Activated CD8-positive, alpha-beta memory T cell treated with anti-CD3 and anti-CD28 coated beads, Interleukin-2, amount 10 ng/mL, durations not matched to agents 7 days and 5 days (primary cell): ENCODE measurements around the gene MLLT6. TPM values are rescaled to one million over a fixed set of nuclear protein-coding genes. Genes with fewer than 3 reads are reported as not detected.
"Not testable (repeated sequence)": the region's sequence is repeated elsewhere in the genome, so short reads cannot be mapped to it uniquely, and the experiment has no call there.

Experiments
- ATAC-seq: fragments of 150-1000 bp; cut with Tn5 transposase; one replicate; pipeline ENCODE4 v1.10.0; 2021; ENCODE audit warnings: moderate library complexity
- CTCF ChIA-PET: fragments of 350-600 bp; sonication (Branson Sonifier 250); formaldehyde crosslinking; loops from one replicate; lab custom pipeline; 2021; ENCODE audit warnings: antibody characterized with exemption; lab: Charles Lee
- DNase-seq: peaks from one replicate; pipeline ENCODE4 v3.0.0-alpha.2; 2020
- H3K27ac Mint-ChIP-seq: one replicate; pipeline ENCODE4 v1.8.0; 2021; ENCODE audit warnings: mild to moderate bottlenecking, mixed read lengths
- H3K27me3 Mint-ChIP-seq: one replicate; pipeline ENCODE4 v1.8.0; 2021; ENCODE audit warnings: mixed read lengths
- H3K36me3 Mint-ChIP-seq: one replicate; pipeline ENCODE4 v1.8.0; 2021; ENCODE audit warnings: mild to moderate bottlenecking, mixed read lengths
- H3K4me1 Mint-ChIP-seq: one replicate; pipeline ENCODE4 v1.8.0; 2021; ENCODE audit warnings: mixed read lengths
- H3K4me3 Mint-ChIP-seq: one replicate; pipeline ENCODE4 v1.8.0; 2021; ENCODE audit warnings: mild to moderate bottlenecking, moderate library complexity, mixed read lengths
- H3K9me3 Mint-ChIP-seq: one replicate; pipeline ENCODE4 v1.8.0; 2022; ENCODE audit warnings: low read depth, mixed read lengths
- total RNA-seq, 2 experiments: library from RNA; stranded (reverse); gene quantifications; one replicate each; pipeline ENCODE4 v1.2.3, GENCODE V29; 2021

Gene MLLT6
- total RNA-seq, 2 experiments from 2014 or later: 223 to 247 TPM

DNA sequence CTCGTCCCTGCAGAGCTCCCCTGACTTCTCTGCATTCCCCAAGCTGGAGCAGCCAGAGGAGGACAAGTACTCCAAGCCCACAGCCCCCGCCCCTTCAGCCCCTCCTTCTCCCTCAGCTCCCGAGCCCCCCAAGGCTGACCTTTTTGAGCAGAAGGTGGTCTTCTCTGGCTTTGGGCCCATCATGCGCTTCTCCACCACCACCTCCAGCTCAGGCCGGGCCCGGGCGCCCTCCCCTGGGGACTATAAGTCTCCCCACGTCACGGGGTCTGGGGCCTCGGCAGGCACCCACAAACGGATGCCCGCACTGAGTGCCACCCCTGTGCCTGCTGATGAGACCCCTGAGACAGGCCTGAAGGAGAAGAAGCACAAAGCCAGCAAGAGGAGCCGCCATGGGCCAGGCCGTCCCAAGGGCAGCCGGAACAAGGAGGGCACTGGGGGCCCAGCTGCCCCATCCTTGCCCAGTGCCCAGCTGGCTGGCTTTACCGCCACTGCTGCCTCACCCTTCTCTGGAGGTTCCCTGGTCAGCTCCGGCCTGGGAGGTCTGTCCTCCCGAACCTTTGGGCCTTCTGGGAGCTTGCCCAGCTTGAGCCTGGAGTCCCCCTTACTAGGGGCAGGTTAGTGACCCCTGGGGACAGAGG, 11.4 kb downstream of the MLLT6 start:
- Mint-ChIP-seq H3K9me3 (no peaks in the 10 kb centered on the region), H3K27me3 (no peaks in the 10 kb centered on the region), H3K27ac (no peak overlapping the region), H3K4me3 (no peak overlapping the region), H3K36me3 (peaks cover 45% of the 10 kb centered on the region), H3K4me1 (peaks cover 24% of the 10 kb centered on the region)
- no peak for ATAC-seq
- no peak for DNase-seq
- CTCF ChIA-PET: interaction anchor here (0.7 to 4.0 kb wide), 3 partner anchors 10 to 157 kb away, joined by 3 to 17 read pairs (median 3); no protein-coding TSS in a partner anchor

DNA sequence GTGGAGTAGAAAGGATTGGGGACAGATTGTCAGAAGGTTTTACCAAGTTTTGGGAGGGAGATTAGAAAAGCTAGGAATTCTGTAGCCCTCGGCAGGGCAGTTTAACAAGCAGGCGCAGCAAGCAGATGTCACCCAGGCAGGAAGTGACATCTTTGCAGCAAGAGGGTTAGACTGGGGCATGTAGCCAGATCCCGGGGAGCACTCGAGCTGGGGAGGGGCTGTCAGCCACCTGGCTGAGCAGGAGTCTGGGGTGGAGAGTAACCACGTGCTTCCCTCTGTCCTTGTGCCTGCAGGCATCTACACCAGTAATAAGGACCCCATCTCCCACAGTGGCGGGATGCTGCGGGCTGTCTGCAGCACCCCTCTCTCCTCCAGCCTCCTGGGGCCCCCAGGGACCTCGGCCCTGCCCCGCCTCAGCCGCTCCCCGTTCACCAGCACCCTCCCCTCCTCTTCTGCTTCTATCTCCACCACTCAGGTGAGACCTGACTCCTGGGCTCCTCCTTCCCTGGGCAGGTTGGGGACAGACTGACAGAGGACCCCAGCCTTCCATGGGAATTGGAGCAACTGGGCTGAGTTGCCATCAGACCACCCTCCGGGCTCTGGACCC, 12.2 kb downstream of the MLLT6 start:
- Mint-ChIP-seq H3K4me3 (no peak overlapping the region), H3K36me3 (peaks cover 46% of the 10 kb centered on the region), H3K4me1 (peaks cover 17% of the 10 kb centered on the region), H3K9me3 (no peaks in the 10 kb centered on the region), H3K27me3 (no peaks in the 10 kb centered on the region), H3K27ac (no peak overlapping the region)
- ATAC-seq (no peak), DNase-seq (no peak)
- CTCF ChIA-PET: interaction anchor here (0.7 to 4.0 kb wide), 3 partner anchors 9 to 17 kb away, joined by 3 to 17 read pairs (median 10); no protein-coding TSS in a partner anchor

- H3K27ac Mint-ChIP-seq: no peak overlapping the region
- H3K4me3 Mint-ChIP-seq: no peak overlapping the region
- H3K27me3 Mint-ChIP-seq: no peaks in the 10 kb centered on the region
- CTCF ChIA-PET: interaction anchor here (1.0 to 2.0 kb wide), 3 partner anchors 9 to 15 kb away, joined by 3 to 10 read pairs (median 4); partner anchors contain the start of gene CISD3
- ATAC-seq (no peak), DNase-seq (no peak)
- H3K9me3 Mint-ChIP-seq: no peaks in the 10 kb centered on the region
- peaks cover 13% of the 10 kb centered on the region for H3K4me1 Mint-ChIP-seq
- H3K36me3 Mint-ChIP-seq: peaks cover 42% of the 10 kb centered on the region
Observed at GRCh38 chr17:38719289-38719942, 14.3 kb downstream of the MLLT6 start.

DNA sequence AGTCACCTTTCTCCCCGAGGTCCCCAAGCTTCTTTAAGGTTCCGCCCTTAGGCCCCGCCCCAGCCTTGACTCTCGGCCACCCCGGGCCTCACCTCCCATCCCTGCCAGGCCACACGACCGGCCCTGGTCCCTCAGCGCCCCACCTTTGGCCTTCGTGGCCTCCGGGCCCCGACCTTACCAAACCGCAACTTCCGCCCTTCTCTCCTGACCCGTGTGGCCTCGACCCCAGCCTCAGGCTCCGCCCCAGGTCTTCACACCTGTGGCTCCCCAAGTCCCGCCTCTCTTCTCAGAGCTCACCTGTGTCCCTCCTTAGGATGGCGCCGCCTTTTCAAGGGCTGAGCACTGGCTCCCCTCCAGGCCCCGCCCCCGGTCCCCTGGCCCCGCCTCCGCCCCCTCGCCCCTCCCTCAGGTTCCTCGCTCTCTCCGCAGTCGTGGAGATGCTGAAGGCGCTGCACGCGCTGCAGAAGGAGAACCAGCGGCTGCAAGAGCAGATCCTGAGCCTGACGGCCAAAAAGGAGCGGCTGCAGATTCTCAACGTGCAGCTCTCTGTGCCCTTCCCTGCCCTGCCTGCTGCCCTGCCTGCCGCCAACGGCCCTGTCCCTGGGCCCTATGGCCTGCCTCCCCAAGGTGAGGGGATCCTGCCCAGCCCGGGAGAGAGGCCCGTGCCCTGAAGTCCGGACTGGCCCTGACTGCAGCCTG, 15.0 kb downstream of the MLLT6 start:
- Mint-ChIP-seq H3K36me3 (peaks cover 39% of the 10 kb centered on the region), H3K27me3 (no peaks in the 10 kb centered on the region), H3K27ac (no peak overlapping the region), H3K4me3 (no peak overlapping the region), H3K9me3 (no peaks in the 10 kb centered on the region), H3K4me1 (peaks cover 9% of the 10 kb centered on the region)
- ATAC-seq (no peak), DNase-seq (no peak)
- CTCF ChIA-PET: no interaction called here

GRCh38 chr17:38720941-38721340, 15.9 kb downstream of the MLLT6 start:
- Mint-ChIP-seq H3K9me3 (no peaks in the 10 kb centered on the region), H3K4me3 (no peak overlapping the region), H3K36me3 (peaks cover 34% of the 10 kb centered on the region), H3K27me3 (no peaks in the 10 kb centered on the region), H3K27ac (no peak overlapping the region), H3K4me1 (peaks cover 5% of the 10 kb centered on the region)
- ATAC-seq (no peak), DNase-seq (no peak)
- CTCF ChIA-PET: interaction anchor here (2.0 kb wide), 1 partner anchor 44 kb away, joined by 6 read pairs; no protein-coding TSS in a partner anchor

GRCh38 chr17:38721802-38722201, 16.7 kb downstream of the MLLT6 start:
- Mint-ChIP-seq H3K9me3 (no peaks in the 10 kb centered on the region), H3K27me3 (no peaks in the 10 kb centered on the region), H3K36me3 (peaks cover 33% of the 10 kb centered on the region), H3K4me3 (no peak overlapping the region), H3K27ac (no peak overlapping the region), H3K4me1 (peaks cover 9% of the 10 kb centered on the region)
- DNase-seq: no peak
- no peak for ATAC-seq
- CTCF ChIA-PET: interaction anchor here (2.0 kb wide), 1 partner anchor 45 kb away, joined by 6 read pairs; no protein-coding TSS in a partner anchor

- ATAC-seq: no peak
- H3K36me3 Mint-ChIP-seq: peaks cover 24% of the 10 kb centered on the region
Observed at GRCh38 chr17:38724337-38724988, 19.4 kb downstream of the MLLT6 start.

DNA sequence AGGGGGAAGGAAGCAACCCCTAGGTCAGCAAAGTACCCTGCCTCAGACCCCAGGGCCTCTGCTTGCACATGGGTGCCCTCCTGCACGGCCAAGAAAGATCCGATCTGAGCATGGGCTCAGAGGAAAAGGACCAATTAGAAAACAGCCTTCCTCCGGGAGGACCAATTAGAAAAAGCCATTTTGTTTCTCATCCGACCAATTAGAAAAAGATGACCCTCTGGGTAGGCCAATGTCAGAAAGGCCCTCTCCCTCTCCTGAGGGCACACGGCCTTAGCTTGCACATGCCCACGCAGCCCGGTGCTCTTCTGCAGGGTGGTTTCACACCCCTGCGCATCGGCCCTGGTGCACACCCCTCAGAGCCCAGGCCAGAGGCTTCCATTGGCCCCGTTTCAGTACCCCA, 20.0 kb downstream of the MLLT6 start:
- peaks cover 37% of the 10 kb centered on the region for H3K4me1 Mint-ChIP-seq
- CTCF ChIA-PET: interaction anchor here (1.1 kb wide), 1 partner anchor 12 kb away, joined by 3 read pairs; no protein-coding TSS in a partner anchor
- no peaks in the 10 kb centered on the region for H3K27me3 Mint-ChIP-seq
- H3K4me3 Mint-ChIP-seq: no peak overlapping the region
- H3K9me3 Mint-ChIP-seq: no peaks in the 10 kb centered on the region
- H3K36me3 Mint-ChIP-seq: peaks cover 22% of the 10 kb centered on the region
- H3K27ac Mint-ChIP-seq: peak overlapping the region; percentile 56
- DNase-seq (no peak), ATAC-seq (no peak)

More at GRCh38 chr17:38724337-38724988, 19.4 kb downstream of the MLLT6 start:
- CTCF ChIA-PET: interaction anchor here (1.1 to 2.5 kb wide), 2 partner anchors 10 to 13 kb away, joined by 3 to 13 read pairs; no protein-coding TSS in a partner anchor
- H3K9me3 Mint-ChIP-seq: no peaks in the 10 kb centered on the region
- H3K27me3 Mint-ChIP-seq: no peaks in the 10 kb centered on the region
- DNase-seq: no peak
- no peak overlapping the region for H3K27ac Mint-ChIP-seq
- H3K4me3 Mint-ChIP-seq: no peak overlapping the region
- peaks cover 34% of the 10 kb centered on the region for H3K4me1 Mint-ChIP-seq

DNA sequence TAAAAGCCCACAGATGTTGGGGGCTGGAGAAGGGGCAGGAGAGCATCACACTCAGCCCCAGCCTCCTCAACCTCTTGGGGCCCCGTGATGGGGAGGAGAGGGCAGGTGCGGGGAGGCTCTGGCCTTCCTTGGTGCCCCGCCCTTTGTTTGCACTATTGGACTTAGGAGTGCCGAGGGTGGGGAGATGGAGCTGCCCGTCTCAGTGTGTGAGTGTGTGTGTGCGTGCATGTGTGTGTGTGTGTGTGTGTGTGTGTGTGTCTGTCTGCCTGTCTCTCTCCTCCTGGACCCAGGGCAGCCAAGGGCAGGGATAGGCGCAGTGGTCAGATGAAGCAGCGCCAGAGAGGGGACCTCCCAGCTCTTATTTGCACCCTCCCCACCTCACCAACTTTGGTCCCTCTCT, 21.1 kb downstream of the MLLT6 start:
- ATAC-seq, H3K27me3 Mint-ChIP-seq, H3K9me3 Mint-ChIP-seq, DNase-seq, H3K4me3 Mint-ChIP-seq: not testable (repeated sequence)
- peaks cover 16% of the 10 kb centered on the region for H3K36me3 Mint-ChIP-seq
- CTCF ChIA-PET: interaction anchor here (0.8 kb wide), 2 partner anchors 9 kb away, joined by 3 read pairs; no protein-coding TSS in a partner anchor
- peak overlapping the region; percentile 73 for H3K27ac Mint-ChIP-seq
- peaks cover 43% of the 10 kb centered on the region for H3K4me1 Mint-ChIP-seq

- peak; percentile 87 for DNase-seq
- Mint-ChIP-seq H3K4me3 (peak overlapping the region; percentile 58), H3K27me3 (no peaks in the 10 kb centered on the region), H3K9me3 (no peaks in the 10 kb centered on the region), H3K27ac (peak overlapping the region; percentile 95), H3K4me1 (peaks cover 56% of the 10 kb centered on the region), H3K36me3 (peaks cover 13% of the 10 kb centered on the region)
- CTCF ChIA-PET: interaction anchor here (0.8 to 3.3 kb wide), 12 partner anchors 9 to 170 kb away, joined by 3 to 44 read pairs (median 7); partner anchors contain the start of genes EPOP, MLLT6 and PSMB3
- peak; percentile 28 for ATAC-seq
Observed at GRCh38 chr17:38727736-38728135, 22.7 kb downstream of the MLLT6 start.

DNA sequence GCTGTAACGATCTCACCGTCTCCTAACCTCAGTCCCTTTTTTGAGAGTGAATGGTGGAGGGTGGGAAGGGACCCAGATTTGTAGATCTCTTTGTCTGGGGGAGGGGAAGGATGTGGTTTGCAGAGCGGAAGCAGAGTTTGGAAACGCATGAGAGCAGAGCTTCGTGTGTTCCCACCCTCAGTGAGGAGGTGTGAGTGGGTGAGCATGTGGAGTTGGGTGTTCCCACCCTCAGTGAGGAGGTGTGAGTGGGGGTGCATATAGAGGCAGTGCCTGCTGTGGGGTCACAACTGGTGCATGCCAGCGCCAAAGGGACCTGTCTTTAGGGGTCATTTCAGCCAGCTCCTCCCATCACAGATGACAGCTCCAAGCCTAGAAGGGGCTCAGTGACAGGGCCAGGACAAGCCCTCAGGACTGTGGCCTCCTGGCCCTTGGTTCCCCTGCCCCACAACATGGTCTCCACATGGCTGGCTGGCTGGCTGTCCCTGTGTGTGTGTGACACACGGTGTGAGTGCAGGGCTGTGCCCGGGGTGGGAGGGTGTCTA, 23.3 kb downstream of the MLLT6 start:
- Mint-ChIP-seq H3K27me3 (no peaks in the 10 kb centered on the region), H3K4me1 (peaks cover 61% of the 10 kb centered on the region), H3K27ac (peak overlapping the region; percentile 95), H3K4me3 (peak overlapping the region; percentile 58), H3K36me3 (peaks cover 15% of the 10 kb centered on the region), H3K9me3 (no peaks in the 10 kb centered on the region)
- DNase-seq: peak; percentile 88
- ATAC-seq: peak; percentile 20
- CTCF ChIA-PET: interaction anchor here (0.8 to 3.3 kb wide), 19 partner anchors 9 to 425 kb away, joined by 3 to 44 read pairs (median 4); partner anchors contain the start of genes EPOP, MLLT6 and PSMB3

GRCh38 chr17:38729368-38729885, 24.4 kb downstream of the MLLT6 start:
- peak overlapping the region; percentile 95 for H3K27ac Mint-ChIP-seq

More at GRCh38 chr17:38729368-38729885, 24.4 kb downstream of the MLLT6 start:
- ATAC-seq: no peak
- Mint-ChIP-seq H3K4me1 (peaks cover 68% of the 10 kb centered on the region), H3K27me3 (no peaks in the 10 kb centered on the region), H3K9me3 (no peaks in the 10 kb centered on the region), H3K4me3 (peak overlapping the region; percentile 39), H3K36me3 (peaks cover 11% of the 10 kb centered on the region)
- DNase-seq: no peak
- CTCF ChIA-PET: interaction anchor here (0.9 to 3.3 kb wide), 11 partner anchors 8 to 172 kb away, joined by 3 to 44 read pairs (median 7); partner anchors contain the start of genes EPOP, MLLT6 and PSMB3
